Hepatocyte (in vitro differentiated cells): ENCODE results near the gene DNM2.

Experiments used
- CTCF ChIP-seq: fragments of 200-600 bp; sonication (generic); IDR thresholded peaks from 2 replicates; pipeline ENCODE4 v1.5.1; 2016; ENCODE audit warnings: antibody characterized with exemption, mild to moderate bottlenecking; ENCODE audit not compliant: poor library complexity
- EZH2 ChIP-seq: fragments of 200-600 bp; sonication (generic); IDR thresholded peaks from 2 replicates; pipeline ENCODE4 v1.6.1; 2016; ENCODE audit warnings: antibody characterized with exemption, mild to moderate bottlenecking, borderline replicate concordance

DNA sequence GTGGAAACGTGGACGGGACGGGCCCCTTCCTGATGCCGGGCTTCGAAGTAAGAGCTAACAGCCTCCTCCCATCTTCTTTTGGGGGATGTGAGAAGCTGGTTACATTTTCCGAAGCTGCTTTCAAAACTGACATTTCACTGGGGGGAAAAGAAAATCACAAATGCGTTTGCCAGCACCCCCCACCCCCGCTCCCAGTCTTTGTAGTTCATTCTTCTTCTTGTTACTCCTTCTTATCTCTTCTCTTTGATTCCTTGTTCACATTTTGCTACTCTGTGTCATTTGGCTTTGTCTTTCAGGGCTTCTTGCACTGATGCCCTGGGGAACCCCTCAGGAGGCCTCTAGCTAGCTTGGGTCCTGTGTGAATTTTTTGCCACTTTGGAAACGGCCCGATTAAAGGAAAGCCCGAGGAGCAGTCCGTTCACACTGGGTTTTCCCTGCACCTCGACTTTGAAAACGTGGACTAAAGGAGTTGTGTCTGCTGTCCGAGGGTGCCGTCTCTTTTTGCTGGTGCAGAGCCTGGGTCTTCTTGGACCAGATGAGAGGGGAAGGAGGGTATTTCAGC is 154.7 kb downstream of the DNM2 start:
- TF ChIP-seq CTCF (no peak), EZH2 (no peak)
